ENCODE data around the gene RALGAPA1.

DNA sequence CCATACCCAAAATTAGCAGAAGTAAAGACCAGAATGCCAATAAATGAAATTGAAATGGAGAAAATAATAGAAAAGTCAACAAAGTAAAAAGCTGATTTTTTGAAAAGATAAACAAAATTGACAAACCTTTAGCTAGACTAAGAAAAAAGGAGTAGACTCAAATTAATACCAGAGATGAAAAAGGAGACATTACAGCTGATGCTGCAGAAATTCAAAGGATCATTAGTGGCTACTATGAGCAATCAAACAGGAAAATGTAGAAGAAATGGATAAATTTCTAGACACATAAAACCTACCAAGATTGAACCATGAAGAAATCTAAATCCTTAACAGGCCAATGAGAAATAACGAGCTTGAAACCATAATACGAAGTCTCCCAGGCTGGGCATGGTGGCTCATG, 309.9 kb downstream of the RALGAPA1 start:
- TF ChIP-seq ATF6 (CRISPR knock-in tag; IDR thresholded peaks at IDR 0.05) (no peak), NR3C1 (CRISPR knock-in tag; conservative IDR thresholded peaks at IDR 0.05; ENCODE audit: low read depth) (no peak), ZNF423 (CRISPR knock-in tag; IDR thresholded peaks at IDR 0.05) (no peak), ATF3 (CRISPR knock-in tag; conservative IDR thresholded peaks at IDR 0.05) (no peak), JUN (CRISPR knock-in tag; IDR thresholded peaks at IDR 0.05) (no peak), CREB1 (CRISPR knock-in tag; IDR thresholded peaks at IDR 0.05) (no peak), ZNF232 (CRISPR knock-in tag; IDR thresholded peaks at IDR 0.05) (no peak)
- TF ChIP-seq, protein P1, sequence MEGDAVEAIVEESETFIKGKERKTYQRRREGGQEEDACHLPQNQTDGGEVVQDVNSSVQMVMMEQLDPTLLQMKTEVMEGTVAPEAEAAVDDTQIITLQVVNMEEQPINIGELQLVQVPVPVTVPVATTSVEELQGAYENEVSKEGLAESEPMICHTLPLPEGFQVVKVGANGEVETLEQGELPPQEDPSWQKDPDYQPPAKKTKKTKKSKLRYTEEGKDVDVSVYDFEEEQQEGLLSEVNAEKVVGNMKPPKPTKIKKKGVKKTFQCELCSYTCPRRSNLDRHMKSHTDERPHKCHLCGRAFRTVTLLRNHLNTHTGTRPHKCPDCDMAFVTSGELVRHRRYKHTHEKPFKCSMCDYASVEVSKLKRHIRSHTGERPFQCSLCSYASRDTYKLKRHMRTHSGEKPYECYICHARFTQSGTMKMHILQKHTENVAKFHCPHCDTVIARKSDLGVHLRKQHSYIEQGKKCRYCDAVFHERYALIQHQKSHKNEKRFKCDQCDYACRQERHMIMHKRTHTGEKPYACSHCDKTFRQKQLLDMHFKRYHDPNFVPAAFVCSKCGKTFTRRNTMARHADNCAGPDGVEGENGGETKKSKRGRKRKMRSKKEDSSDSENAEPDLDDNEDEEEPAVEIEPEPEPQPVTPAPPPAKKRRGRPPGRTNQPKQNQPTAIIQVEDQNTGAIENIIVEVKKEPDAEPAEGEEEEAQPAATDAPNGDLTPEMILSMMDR (IDR thresholded peaks at IDR 0.05), result no peak

All from WTC11 (cell line).